Breast epithelium (tissue), 3 donors: Measurements from ENCODE around the gene LEPR.

Experiments
- POLR2A ChIP-seq: fragments of 450-650 bp; IDR thresholded peaks from one replicate; pipeline ENCODE4 v1.6.1; 2016; ENCODE audit warnings: antibody characterized with exemption, mild to moderate bottlenecking, moderate library complexity
- TF ChIP-seq, protein P1 (sequence below), 3 donors: fragments of 450-650 bp; IDR thresholded peaks; one replicate each; pipeline ENCODE4 v1.5.1; 2016 to 2017; ENCODE audit warnings: antibody characterized with exemption in 3 of 3, mild to moderate bottlenecking in 3 of 3, moderate library complexity in 3 of 3

DNA sequence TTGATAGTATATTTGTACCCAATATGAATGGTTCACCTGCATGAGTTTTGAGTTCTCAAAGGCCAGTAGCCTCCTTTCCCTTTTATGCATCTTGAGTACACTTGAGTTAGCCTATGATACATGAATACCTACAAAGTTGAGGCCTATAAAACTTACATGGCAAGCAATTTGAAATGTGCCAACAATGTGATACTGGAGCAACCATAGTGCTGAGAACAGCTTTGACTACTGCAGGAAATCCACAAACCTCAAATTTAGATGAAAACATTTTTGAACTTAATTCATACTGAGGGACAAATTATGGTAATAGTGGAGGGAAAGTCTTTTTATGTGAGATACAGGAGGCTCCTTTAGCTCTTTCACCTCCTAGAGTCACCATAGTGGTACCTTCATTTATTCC is 37.4 kb downstream of the LEPR start:
- TF ChIP-seq POLR2A, result no peak
- TF ChIP-seq, protein P1, sequence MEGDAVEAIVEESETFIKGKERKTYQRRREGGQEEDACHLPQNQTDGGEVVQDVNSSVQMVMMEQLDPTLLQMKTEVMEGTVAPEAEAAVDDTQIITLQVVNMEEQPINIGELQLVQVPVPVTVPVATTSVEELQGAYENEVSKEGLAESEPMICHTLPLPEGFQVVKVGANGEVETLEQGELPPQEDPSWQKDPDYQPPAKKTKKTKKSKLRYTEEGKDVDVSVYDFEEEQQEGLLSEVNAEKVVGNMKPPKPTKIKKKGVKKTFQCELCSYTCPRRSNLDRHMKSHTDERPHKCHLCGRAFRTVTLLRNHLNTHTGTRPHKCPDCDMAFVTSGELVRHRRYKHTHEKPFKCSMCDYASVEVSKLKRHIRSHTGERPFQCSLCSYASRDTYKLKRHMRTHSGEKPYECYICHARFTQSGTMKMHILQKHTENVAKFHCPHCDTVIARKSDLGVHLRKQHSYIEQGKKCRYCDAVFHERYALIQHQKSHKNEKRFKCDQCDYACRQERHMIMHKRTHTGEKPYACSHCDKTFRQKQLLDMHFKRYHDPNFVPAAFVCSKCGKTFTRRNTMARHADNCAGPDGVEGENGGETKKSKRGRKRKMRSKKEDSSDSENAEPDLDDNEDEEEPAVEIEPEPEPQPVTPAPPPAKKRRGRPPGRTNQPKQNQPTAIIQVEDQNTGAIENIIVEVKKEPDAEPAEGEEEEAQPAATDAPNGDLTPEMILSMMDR (IDR thresholded peaks at IDR 0.05), result no peak
